Measurements from ENCODE around the gene RAB44.

RAB44 gene

GRCh38 chr6:36780442-36781177, 83.0 kb downstream of the RAB44 start:
- no peak for DNase-seq

- DNase-seq, result no peak
Measured at GRCh38 chr6:36781669-36782068, 84.0 kb downstream of the RAB44 start.
